ENCODE data around the gene CDIP1.

DNA sequence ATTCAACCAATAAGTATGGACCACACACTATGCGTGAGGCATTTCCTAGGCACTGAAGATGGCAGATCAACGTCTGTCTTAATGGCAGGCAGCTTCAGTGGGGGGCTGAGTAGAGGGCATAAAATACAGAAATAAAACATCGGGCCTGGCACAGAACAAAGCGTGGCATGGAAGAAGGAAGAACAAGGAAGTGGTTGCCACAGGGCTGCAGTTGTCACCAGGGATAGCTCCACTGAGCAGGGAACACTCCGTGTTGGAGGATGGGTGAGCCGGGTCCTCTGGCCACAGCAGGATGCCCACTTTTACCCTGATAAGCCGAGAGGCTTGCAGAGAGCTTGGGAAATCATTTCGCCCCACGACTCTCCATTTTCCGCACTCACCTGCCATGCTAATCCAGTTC is 6.3 kb downstream of the CDIP1 start:
- TF ChIP-seq POLR2A (IDR thresholded peaks at IDR 0.05) = no peak
- TF ChIP-seq, protein P1, sequence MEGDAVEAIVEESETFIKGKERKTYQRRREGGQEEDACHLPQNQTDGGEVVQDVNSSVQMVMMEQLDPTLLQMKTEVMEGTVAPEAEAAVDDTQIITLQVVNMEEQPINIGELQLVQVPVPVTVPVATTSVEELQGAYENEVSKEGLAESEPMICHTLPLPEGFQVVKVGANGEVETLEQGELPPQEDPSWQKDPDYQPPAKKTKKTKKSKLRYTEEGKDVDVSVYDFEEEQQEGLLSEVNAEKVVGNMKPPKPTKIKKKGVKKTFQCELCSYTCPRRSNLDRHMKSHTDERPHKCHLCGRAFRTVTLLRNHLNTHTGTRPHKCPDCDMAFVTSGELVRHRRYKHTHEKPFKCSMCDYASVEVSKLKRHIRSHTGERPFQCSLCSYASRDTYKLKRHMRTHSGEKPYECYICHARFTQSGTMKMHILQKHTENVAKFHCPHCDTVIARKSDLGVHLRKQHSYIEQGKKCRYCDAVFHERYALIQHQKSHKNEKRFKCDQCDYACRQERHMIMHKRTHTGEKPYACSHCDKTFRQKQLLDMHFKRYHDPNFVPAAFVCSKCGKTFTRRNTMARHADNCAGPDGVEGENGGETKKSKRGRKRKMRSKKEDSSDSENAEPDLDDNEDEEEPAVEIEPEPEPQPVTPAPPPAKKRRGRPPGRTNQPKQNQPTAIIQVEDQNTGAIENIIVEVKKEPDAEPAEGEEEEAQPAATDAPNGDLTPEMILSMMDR (IDR thresholded peaks at IDR 0.05) = no peak
